CMK (cell line): ENCODE data around the gene OTOG.
A peak's percentile ranks its signal among the peaks of the same experiment; 100 is the strongest.

Experiments
- DNase-seq: peaks from one replicate; pipeline ENCODE4 v3.0.0-alpha.2; 2010; ENCODE audit warnings: low read depth

The OTOG gene

DNA sequence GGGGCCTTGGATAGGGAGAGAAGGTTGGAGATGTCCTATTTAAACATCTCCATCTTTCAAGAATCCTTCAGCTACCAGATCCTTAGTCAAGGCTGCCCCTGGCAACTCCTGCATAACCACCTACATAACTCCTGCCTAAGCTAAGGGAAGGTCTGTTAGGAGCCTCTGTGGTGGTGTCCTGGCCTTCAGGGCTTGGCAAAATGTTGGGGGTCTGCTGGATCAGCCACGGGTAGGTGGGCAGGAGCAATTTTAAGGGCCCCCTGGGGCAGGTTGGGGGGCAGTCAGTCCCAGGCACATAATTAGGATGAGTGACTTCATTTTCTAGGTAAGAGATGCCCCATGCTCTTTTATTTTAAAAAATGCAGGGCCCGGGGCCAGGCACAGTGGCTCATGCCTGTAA lies 28.7 kb upstream of the OTOG start:
- no peak for DNase-seq

DNA sequence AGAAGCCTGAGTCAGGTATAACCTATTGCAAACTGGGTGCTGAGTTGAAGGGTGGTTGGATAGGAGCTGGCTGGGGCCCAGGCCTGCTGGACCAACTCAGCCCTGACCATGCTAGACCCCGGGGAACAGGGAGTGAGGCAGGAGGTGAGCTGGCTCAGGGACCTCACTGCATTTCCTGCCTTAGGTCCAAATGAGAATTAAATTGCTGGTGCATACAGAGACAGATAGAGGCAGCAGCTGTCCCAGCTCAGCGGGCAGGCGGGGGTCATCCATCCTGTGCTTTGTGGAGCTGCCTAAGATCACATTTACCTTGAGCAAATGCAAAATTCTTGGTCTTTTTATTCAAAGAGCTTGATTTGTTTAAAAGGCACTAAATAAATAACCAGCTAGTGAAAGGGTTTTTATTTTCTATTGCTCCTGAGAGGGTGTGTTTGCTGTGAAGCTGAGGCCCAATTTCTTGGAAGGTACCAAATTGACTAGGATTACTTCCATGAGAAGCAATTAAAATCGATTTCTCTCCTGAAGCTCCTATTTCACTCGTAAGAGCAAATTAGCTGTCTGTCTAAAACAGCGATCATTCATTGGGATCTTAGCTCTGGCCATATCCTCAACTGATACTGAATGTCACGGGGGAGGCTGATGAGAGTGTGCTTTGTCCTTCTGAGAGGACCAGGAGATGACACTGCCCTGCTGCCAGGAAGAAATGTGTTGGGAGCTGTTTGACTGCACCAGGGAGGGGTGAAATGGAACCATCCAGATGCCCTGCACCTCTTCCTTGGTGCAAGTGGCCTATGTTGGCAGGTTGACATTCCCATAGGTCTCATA lies 27.8 kb upstream of the OTOG start:
- no peak for DNase-seq

DNA sequence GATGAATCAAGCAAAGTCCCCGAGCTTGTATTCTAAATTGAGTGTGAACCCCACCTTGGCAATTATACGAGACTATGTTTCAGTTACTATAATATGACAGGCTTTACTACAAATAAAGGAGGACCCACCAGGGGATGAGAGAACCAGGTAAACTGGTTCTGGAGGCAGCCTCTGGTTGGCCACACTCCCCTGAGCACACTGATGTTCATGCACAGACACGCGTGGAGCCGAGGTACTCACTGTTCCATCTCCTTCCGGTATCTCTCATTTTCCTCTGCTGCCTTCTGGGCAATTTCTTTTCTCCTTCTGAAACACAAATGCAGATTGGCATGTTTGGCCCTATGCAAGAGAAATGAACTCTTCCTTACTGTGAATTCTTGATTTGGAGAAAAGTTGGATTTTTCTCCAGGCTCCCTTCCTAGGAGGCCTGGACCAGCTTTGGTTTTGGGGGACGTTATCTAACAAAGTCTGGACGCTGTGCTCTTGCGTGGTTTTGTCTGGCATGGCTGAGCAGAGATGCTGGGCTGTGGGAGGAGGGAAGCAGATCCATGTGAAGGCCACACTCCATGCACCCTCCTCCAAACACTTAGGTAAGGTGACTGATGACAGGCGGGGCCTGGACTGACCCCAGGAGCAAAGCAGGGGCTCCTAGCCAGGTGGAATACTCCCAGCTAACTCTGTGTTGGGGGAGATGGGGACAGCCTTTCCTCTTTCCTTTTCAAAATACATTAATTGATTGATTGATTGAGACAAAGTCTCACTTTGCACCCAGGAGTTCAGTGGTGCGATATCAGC lies 25.8 kb upstream of the OTOG start:
- no peak for DNase-seq

- no peak for DNase-seq
Measured at GRCh38 chr11:17522655-17523054, 24.4 kb upstream of the OTOG start.

DNA sequence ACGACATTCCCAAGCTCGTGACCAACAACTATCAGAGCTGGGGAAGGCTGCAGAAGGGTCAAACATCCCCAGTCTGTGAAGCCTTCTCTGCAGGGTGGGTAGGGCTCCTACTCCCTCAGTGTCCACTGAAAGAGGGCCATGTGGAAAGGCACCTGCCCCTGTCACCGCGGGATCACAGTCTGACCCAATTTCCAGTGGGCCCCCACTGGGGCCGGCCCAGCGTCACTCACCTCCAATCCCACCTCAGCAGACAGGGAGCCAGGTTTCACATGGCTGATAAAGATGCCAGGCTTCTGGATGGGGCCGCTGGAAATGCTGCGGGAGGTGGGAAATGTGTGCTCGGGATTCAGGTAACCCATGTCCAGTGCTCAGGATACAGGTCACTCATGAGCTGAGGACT lies 22.8 kb upstream of the OTOG start:
- DNase-seq = no peak

- DNase-seq = no peak
Measured at GRCh38 chr11:17525570-17525969, 21.5 kb upstream of the OTOG start.

GRCh38 chr11:17526326-17526725 lies 20.7 kb upstream of the OTOG start:
- no peak for DNase-seq

GRCh38 chr11:17526931-17527627 lies 20.0 kb upstream of the OTOG start:
- no peak for DNase-seq

- DNase-seq = no peak
Measured at GRCh38 chr11:17527628-17527995, 19.4 kb upstream of the OTOG start.

- DNase-seq = peak; percentile 31
Measured at GRCh38 chr11:17528181-17528691, 18.8 kb upstream of the OTOG start.

DNA sequence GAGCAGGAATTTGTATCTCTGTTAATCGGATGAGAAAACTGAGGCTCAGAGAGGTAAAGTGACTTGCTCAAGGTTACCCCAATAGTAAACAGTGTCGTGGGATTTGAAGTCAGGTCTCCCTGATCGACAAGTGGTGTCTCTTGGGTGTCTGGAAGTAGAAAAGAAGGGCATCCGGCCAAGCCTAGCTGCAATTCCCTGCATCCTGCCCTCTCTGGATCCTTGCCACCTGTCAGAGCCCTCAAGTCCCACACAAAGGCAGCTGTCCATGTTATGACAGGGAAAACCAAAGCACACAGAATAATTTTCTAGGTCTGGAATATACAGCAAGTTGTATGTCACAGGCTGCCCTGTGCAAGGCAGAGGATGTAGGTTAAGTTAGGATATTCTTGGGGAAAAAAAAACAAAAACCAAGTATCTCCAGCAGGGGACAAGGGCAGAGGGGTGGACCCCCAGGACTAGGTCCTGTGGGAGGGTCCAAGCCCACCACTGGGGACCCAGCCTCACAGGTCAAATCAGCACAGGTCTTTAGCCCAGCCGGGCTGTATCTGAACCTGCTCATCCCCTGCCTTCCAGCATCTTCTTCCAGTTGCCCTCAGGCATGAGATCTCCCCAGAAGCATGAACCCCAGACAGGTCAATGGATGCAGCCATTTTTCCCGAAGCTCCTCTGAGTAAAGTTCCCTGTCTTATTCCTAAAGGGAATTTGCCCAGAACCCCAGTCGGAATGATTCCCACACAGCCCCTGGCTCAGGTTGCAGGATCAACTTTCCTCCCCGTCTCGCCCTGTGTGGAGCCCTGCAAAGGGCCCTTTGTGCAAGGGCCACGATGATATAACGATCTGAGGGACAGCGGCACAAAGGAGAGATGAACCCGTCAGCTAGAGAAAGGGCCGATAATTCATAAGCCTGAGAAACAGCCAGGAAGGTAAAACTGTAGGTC lies 17.9 kb upstream of the OTOG start:
- DNase-seq = no peak

DNA sequence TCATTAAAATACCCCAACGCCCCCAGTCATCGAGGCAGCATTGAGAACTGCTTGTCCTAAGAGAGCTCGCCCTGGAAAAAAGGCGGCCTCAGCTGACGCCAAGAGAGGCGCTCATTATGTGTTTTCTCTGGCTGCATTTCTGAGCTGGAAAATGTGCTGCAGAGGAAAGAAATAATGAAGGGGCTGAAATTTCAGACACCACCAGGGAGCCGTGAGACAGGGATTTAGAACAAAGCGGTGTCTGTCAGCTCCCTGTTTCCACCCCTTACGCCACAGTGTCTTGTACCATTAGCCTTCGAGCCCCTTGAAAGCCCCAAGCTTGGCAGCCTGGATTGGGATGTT lies 17.2 kb upstream of the OTOG start:
- no peak for DNase-seq

GRCh38 chr11:17531071-17531600 lies 15.9 kb upstream of the OTOG start:
- no peak for DNase-seq

DNA sequence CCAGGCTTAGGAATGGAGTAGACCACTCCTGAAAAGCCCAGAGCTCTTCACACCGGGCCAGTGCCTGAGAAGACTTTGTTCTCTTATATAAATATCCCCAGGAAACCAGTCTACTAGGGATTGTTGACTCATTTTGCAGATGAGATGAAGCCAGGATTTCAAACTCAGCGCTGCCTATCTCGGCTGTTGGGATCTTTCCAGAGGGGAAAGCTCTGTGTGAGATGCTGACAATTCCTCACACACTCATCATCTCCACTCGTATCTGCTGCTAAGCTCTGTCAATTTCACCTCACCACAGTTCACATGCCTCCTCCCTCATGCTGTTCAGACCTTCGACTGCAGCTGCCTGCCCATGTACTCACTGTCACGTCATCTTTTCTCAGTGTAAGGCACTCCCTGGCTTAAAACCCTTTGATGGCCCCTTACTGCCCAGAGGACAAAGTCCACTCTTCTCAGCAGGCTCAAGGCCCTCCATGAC lies 15.4 kb upstream of the OTOG start:
- no peak for DNase-seq

- DNase-seq = no peak
Measured at GRCh38 chr11:17532784-17533183, 14.3 kb upstream of the OTOG start.

GRCh38 chr11:17533341-17533740 lies 13.7 kb upstream of the OTOG start:
- DNase-seq = no peak

DNA sequence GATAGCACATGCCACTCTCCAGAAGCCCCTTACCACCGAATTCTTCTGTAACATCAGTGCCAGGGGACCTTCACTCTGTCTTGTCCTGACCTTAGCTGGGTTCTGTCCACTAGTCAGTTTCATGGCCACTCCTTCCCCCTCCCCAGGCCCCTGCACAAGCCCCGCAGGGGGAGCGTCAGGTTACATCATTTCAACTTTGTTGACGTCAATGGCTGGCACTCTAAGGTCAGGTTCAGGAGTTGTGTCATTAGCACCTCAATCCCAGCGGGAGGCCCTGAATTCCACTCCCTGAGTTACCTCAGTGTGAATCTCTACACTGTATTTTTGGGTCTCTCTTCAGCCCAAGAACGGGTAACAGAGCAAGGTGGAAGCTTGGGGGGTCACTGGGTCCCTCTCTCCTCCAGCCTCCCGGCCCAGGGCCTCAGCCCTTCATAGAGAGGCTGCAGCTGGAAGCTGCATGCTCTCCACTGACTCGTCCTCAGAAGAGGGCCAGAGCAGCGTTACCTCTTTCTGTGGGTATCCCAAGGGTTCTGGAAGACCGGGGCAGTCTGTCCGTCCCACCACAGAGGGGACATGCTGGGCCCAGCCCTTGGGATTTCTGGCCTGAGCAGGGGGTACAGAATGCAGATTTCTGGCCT lies 13.2 kb upstream of the OTOG start:
- no peak for DNase-seq

GRCh38 chr11:17535488-17535887 lies 11.6 kb upstream of the OTOG start:
- no peak for DNase-seq

DNA sequence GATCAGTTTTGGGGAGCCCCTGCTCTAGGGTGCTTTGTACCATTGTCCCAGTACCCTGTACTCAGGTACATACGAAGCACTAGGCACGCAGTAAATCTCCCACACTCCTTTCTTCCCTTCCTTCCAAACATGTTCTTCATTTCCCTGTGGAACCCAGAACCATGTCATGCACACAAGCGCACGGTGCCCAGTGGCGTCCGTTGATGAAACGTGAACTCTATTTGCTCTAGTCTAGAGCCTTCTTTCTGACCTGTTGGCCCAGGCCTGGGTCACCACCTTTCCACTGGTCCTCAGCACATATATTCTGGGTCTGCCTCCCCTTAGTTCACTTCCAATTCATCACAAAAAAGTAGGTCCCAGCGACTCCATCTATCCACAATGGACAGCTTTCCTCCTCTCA lies 9.8 kb upstream of the OTOG start:
- DNase-seq = no peak

GRCh38 chr11:17538054-17538453 lies 9.0 kb upstream of the OTOG start:
- no peak for DNase-seq

- no peak for DNase-seq
Measured at GRCh38 chr11:17538731-17539130, 8.3 kb upstream of the OTOG start.
